Astrocyte (in vitro differentiated cells and primary cell): ENCODE data around the gene SRPK3. TPM values are rescaled to one million over a fixed set of nuclear protein-coding genes. Genes with fewer than 3 reads are reported as not detected.

Source experiments
- DNase-seq: peaks from one replicate; pipeline ENCODE4 v3.0.0-alpha.2; 2010; ENCODE audit warnings: low read depth
- FAIRE-seq: peaks from 2 replicates; lab custom pipeline; 2011; peaks lifted over from hg19 to GRCh38; lab: Jason Lieb, UNC
- H2AFZ ChIP-seq: 2 replicates; pipeline ENCODE4 v1.6.0; 2012; ENCODE audit warnings: low read depth, low read length, inconsistent platforms
- H3K27ac ChIP-seq: 2 replicates; pipeline ENCODE4 v1.5.1; 2011; ENCODE audit warnings: low read depth, low read length, inconsistent platforms
- H3K27me3 ChIP-seq: 2 replicates; pipeline ENCODE4 v1.6.0; 2011; ENCODE audit warnings: low read length, inconsistent platforms; ENCODE audit not compliant: insufficient read depth
- H3K36me3 ChIP-seq: 2 replicates; pipeline ENCODE4 v1.5.1; 2011; ENCODE audit warnings: low read length, inconsistent platforms; ENCODE audit not compliant: insufficient read depth
- H3K4me1 ChIP-seq: 2 replicates; pipeline ENCODE4 v1.5.1; 2011; ENCODE audit warnings: low read length, inconsistent platforms; ENCODE audit not compliant: insufficient read depth
- H3K4me2 ChIP-seq: 2 replicates; pipeline ENCODE4 v1.6.0; 2012; ENCODE audit warnings: low read length, inconsistent platforms
- H3K4me3 ChIP-seq: 2 replicates; pipeline ENCODE4 v1.5.1; 2011; ENCODE audit warnings: low read depth, mild to moderate bottlenecking, low read length, inconsistent platforms; ENCODE audit not compliant: insufficient read depth
- H3K79me2 ChIP-seq: 2 replicates; pipeline ENCODE4 v1.6.0; 2012; ENCODE audit warnings: mild to moderate bottlenecking, low read length, inconsistent platforms; ENCODE audit not compliant: insufficient read depth
- H3K9ac ChIP-seq: 2 replicates; pipeline ENCODE4 v1.6.0; 2012; ENCODE audit warnings: mild to moderate bottlenecking, low read length, inconsistent platforms
- H3K9me3 ChIP-seq: 2 replicates; pipeline ENCODE4 v1.5.1; 2012; ENCODE audit warnings: low read depth, mild to moderate bottlenecking, low read length, inconsistent platforms; ENCODE audit not compliant: insufficient read depth
- H4K20me1 ChIP-seq: 2 replicates; pipeline ENCODE4 v1.6.0; 2012; ENCODE audit warnings: low read length, inconsistent platforms; ENCODE audit not compliant: insufficient read depth
- H3K27ac Mint-ChIP-seq: one replicate; pipeline ENCODE4 v1.8.0; 2021; ENCODE audit warnings: mild to moderate bottlenecking, mixed read lengths; ENCODE audit not compliant: unreplicated experiment
- H3K27me3 Mint-ChIP-seq: one replicate; pipeline ENCODE4 v1.8.0; 2021; ENCODE audit warnings: low read depth, mixed read lengths; ENCODE audit not compliant: unreplicated experiment
- H3K36me3 Mint-ChIP-seq: one replicate; pipeline ENCODE4 v1.8.0; 2021; ENCODE audit warnings: low read depth, mixed read lengths; ENCODE audit not compliant: unreplicated experiment
- H3K4me1 Mint-ChIP-seq: one replicate; pipeline ENCODE4 v1.8.0; 2021; ENCODE audit warnings: low read depth, mixed read lengths; ENCODE audit not compliant: unreplicated experiment
- H3K4me3 Mint-ChIP-seq: one replicate; pipeline ENCODE4 v1.8.0; 2021; ENCODE audit warnings: mild to moderate bottlenecking, moderate library complexity, mixed read lengths; ENCODE audit not compliant: unreplicated experiment
- H3K9me3 Mint-ChIP-seq: one replicate; pipeline ENCODE4 v1.8.0; 2021; ENCODE audit warnings: mild to moderate bottlenecking, mixed read lengths; ENCODE audit not compliant: unreplicated experiment
- CTCF ChIP-seq: IDR thresholded peaks from 2 replicates; pipeline ENCODE4 v1.5.1; 2011; ENCODE audit warnings: low read depth, mild to moderate bottlenecking, inconsistent platforms, low read length, moderate library complexity; ENCODE audit not compliant: insufficient read depth
- EZH2 ChIP-seq: IDR thresholded peaks from 2 replicates; pipeline ENCODE4 v1.6.1; 2012; ENCODE audit warnings: mild to moderate bottlenecking, low read length, inconsistent platforms; ENCODE audit not compliant: insufficient read depth
- total RNA-seq: library from RNA; stranded (reverse); gene quantifications from 2 replicates; pipeline ENCODE4 v1.2.1, GENCODE V29; 2021

The SRPK3 gene
- total RNA-seq, 1 donor from 2014 or later: not detected

- Mint-ChIP-seq H3K27me3 (no peaks in the 10 kb centered on the region), H3K4me1 (no peaks in the 10 kb centered on the region), H3K36me3 (no peaks in the 10 kb centered on the region), H3K27ac (no peak overlapping the region), H3K4me3 (no peak overlapping the region), H3K9me3 (no peaks in the 10 kb centered on the region)
- TF ChIP-seq CTCF (no peak), EZH2 (no peak)
- no peaks in the 10 kb centered on the region for H3K4me1 ChIP-seq
- no peaks in the 10 kb centered on the region for H3K36me3 ChIP-seq
- H3K9ac ChIP-seq: no peak overlapping the region
- H3K79me2 ChIP-seq: no peaks in the 10 kb centered on the region
- H3K27me3 ChIP-seq: no peaks in the 10 kb centered on the region
- no peak overlapping the region for H3K4me2 ChIP-seq
- DNase-seq: no peak
- no peak for FAIRE-seq
- no peak overlapping the region for H3K4me3 ChIP-seq
- H3K27ac ChIP-seq: no peak overlapping the region
- H4K20me1 ChIP-seq: no peaks in the 10 kb centered on the region
- H3K9me3 ChIP-seq: no peaks in the 10 kb centered on the region
- no peak overlapping the region for H2AFZ ChIP-seq
Measured at GRCh38 chrX:153773218-153773611, 7.6 kb upstream of the SRPK3 start.

- Histone ChIP-seq H4K20me1 (no peaks in the 10 kb centered on the region), H3K79me2 (no peaks in the 10 kb centered on the region), H3K4me1 (no peaks in the 10 kb centered on the region), H3K9ac (no peak overlapping the region), H3K4me3 (no peak overlapping the region), H3K36me3 (no peaks in the 10 kb centered on the region), H3K4me2 (no peak overlapping the region), H3K27ac (no peak overlapping the region), H3K27me3 (no peaks in the 10 kb centered on the region), H2AFZ (no peak overlapping the region), H3K9me3 (no peaks in the 10 kb centered on the region)
- FAIRE-seq (no peak), DNase-seq (no peak)
- Mint-ChIP-seq H3K27ac (no peak overlapping the region), H3K9me3 (no peaks in the 10 kb centered on the region), H3K4me1 (no peaks in the 10 kb centered on the region), H3K27me3 (no peaks in the 10 kb centered on the region), H3K4me3 (no peak overlapping the region), H3K36me3 (no peaks in the 10 kb centered on the region)
- TF ChIP-seq CTCF (no peak), EZH2 (no peak)
Measured at GRCh38 chrX:153773741-153774575, 6.9 kb upstream of the SRPK3 start.
